ENCODE results near the gene DNAH9.

DNAH9 gene

DNA sequence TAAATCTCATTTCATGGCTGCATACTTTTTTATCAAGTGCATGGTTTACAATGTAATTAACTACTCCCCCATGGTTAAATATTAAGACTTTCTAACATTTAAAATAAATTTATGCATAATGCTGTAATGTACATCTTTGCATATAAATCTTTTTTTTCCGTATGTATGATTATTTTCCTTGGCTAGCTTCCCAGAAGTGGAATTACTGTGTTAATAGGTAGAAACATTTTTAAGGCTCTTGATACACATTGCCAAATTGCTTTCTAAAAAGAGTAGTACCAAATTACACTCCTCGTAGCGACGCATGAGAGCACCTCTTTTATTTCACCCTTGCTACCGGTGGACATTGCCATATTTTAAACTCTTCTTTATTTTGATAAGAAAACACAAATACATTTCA lies 141.1 kb downstream of the DNAH9 start:
- FAIRE-seq = no peak
- no peak for DNase-seq (ENCODE audit: extremely low spot score, insufficient read length, low read depth)

DNA sequence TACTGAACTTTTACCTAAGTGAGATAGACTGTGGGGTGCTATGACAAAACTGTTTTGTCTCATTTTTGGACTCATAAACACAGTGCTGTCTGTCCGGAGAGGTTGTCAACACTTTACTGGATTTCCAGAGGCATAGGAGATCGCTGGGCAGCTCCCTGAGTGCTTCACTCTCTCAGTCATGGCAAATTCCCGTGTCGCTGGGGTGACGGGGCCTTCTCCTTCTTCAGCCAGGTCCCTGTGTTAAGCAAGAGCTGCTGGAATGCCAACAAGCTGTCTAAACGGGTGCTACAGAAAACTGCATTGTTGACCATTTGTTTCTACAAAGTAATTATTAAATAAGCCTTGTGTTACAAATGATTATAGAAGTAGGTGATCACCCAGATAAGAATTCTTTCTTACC lies 141.6 kb downstream of the DNAH9 start:
- no peak for DNase-seq (ENCODE audit: extremely low spot score, insufficient read length, low read depth)
- FAIRE-seq = no peak

DNA sequence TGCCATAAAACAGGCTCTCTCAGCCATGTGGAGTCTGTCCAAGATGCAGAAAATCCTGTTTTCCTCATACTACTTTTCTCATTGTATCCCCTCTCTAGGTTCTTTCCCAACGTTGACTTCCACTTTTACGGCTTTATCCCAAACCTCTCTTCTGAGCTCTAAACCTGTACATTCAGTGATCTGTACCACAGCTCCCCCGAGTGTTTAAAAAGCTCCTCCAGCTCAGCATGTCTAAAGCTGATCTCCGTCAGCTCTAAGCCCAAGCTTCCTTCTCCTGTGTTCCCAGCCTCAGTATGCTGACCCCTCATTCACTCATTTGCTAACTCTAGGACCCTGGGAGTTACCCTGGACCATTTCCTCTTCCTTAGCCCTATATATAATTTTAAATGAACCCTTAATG lies 144.6 kb downstream of the DNAH9 start:
- FAIRE-seq (no peak), DNase-seq (ENCODE audit: extremely low spot score, insufficient read length, low read depth) (no peak)

DNA sequence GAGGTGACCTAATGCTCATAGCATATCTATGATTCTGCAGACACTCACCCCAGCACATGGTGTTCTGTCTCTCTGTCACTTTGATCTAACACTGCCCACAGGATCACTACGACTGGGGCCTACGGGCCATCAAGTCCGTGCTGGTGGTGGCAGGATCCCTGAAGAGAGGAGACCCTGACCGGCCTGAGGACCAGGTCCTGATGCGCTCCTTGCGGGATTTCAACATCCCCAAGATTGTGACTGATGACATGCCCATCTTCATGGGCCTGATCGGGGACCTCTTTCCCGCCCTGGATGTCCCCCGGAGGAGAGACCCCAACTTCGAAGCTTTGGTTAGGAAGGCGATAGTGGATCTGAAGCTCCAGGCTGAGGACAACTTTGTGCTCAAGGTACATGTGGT lies 146.4 kb downstream of the DNAH9 start:
- DNase-seq (ENCODE audit: extremely low spot score, insufficient read length, low read depth) (no peak), FAIRE-seq (no peak)

DNA sequence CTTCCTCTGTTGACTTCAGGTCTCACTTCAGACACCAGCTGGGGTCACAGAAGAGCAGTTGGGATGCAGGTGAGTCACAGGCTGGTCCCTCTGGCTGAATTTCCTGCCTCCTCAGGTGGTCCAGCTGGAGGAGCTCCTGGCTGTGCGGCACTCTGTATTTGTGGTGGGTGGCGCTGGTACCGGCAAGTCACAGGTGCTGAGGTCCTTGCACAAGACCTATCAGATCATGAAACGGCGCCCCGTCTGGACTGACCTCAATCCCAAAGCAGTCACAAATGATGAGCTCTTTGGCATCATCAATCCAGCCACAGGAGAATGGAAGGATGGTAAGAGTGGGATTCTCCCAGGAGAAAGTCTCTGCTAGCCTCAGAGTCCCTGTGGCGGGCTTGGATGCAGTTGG lies 149.2 kb downstream of the DNAH9 start:
- no peak for DNase-seq (ENCODE audit: extremely low spot score, insufficient read length, low read depth)
- FAIRE-seq = no peak

DNA sequence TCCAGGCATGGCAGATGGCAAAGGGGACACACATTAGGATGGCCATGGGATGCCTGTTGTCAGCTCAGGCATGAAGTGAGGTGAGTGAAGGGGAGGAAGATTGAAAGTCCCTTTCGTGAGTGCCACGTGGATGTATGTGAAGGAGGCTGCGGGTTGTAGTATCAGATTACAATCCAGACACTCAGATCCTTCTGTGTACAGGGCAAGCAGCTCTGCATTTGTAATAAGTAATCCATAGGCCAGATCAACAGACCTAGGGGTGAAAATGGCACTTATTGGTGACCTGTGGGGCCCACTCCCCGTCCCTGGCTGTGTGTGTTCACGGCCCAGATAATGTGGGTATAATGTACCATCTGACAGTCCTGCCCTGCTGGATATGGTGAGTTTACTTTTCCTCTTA lies 159.5 kb downstream of the DNAH9 start:
- FAIRE-seq (no peak), DNase-seq (ENCODE audit: extremely low spot score, insufficient read length, low read depth) (no peak)

DNA sequence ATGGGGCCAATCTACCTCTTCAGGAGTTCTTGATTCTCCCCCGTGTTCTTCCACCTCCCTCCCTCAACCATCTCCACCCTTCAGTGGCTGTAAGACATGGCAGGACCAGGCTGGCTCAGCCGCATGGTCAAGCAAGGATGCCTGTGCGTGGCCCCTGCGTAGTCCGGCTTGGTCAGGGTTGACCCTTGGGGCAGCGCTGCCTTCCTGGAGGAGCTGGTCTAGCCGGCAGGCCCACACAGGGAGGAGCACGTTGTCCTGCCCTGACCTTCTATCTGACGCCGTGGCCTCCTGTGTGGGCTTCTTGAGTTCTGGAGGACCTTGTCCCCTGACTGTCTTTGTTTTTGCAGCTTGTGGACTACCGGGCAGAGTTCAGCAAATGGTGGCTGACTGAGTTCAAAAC lies 169.8 kb downstream of the DNAH9 start:
- no peak for FAIRE-seq
- DNase-seq (ENCODE audit: extremely low spot score, insufficient read length, low read depth) = no peak

DNA sequence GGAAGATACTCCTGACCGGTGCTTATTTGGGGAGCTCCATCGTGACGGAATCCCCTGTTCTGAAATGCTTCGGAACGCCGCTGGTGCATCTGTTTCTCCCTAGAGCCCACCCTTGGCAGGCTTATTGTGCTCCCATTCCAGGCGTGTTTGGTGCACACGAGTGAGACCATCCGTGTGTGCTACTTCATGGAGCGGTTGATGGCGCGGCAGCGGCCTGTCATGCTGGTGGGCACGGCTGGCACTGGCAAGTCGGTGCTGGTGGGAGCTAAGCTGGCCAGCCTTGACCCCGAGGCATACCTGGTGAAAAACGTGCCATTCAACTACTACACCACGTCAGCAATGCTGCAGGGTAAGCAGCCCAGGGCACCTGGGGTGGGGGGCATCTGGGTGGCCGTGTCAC lies 170.7 kb downstream of the DNAH9 start:
- DNase-seq (ENCODE audit: extremely low spot score, insufficient read length, low read depth) = no peak
- no peak for FAIRE-seq

DNA sequence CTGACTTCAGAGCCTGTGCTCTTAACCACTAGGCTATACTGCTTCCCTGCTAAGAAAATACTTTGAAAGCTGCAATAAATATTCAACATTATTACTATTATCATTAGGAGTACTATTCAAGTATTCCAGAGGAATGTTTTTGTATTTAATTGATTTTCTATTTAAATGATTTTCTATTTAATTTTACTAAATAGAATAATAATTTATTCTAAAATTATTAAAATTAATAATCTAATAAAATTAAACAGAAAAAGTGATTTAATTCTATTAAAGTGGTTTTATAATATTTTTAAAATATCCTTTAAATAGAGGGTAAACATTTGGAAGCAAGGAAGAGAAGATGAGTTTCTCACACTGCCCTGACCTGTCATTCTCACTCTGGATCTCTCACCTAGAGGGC lies 173.8 kb downstream of the DNAH9 start:
- DNase-seq (ENCODE audit: extremely low spot score, insufficient read length, low read depth) (no peak), FAIRE-seq (no peak)

DNA sequence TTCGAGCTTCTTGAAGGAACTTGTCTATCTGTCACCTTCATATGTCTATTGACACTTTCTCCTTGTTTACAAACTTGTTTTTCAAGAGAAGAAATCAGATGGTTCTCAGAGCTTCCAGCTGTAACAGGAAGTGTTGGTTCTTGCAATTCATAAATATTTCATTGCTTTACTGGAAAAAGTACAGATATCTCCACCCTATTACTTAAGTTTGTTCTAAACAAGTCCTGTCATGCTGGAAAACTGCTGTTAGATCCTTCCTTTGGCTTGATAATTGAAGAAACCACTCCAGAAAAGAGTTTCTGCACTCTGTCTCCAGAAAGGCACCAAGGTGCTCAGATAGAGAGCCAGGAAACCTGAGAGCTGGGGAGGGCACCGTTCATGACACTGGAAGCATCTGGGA lies 181.6 kb downstream of the DNAH9 start:
- DNase-seq (ENCODE audit: extremely low spot score, insufficient read length, low read depth) = no peak
- no peak for FAIRE-seq

DNA sequence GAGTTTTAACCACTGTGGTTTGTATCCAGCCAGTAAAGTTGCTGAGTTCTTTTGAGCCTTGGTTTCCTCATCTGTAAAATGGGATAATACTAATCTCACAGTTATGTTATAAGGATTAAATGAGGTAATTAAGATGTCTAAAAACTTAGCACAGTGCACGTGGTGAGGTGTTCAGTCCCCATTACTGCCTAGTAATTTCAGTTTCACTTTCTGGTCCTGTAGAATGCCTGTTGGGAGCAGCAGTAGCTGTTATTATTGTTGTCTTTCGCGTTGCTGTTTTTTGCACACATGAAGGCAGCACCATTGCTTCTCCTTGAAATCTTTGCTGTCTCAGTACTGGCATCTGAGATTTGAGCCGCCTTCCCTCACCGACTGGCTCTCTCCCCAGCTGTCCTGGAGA lies 182.4 kb downstream of the DNAH9 start:
- no peak for FAIRE-seq

DNA sequence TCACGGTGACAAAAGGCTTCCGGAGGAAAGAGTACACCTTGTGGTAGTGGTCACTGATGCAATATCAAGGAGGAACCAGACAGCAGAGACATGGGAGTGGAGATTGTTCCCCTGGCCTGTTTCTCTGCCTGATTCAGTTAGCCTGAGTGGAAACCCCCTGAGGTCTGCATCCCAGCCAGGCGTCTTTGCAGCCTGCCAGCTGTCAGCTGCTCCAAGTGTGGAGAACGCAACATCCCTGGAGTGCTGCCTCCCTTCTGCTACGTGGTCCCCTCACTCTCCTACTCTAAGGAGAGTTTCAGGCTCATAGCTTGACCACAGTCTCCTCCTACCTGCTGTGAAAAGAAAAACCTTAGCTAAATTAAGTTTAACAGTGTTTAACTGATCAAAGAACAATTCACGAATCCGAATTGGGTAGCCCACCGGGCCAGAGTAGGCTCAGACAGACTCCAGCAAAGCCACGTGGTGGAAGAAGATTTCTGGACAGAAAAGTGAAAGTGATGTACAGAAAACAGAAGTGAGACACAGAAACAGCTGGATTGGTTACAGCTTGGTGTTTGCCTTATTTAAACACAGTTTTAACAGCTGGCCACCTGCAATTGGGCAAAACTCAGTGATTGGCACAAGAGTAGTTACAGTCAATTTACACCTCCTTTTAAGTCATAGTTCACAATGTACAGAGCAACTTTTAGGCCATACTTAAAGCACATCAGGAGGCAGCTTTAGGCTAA lies 188.6 kb downstream of the DNAH9 start:
- DNase-seq (ENCODE audit: extremely low spot score, insufficient read length, low read depth) (no peak), FAIRE-seq (no peak)

More for the DNA sequence above, 182.4 kb downstream of the DNAH9 start:
- DNase-seq (ENCODE audit: extremely low spot score, insufficient read length, low read depth) = no peak

DNA sequence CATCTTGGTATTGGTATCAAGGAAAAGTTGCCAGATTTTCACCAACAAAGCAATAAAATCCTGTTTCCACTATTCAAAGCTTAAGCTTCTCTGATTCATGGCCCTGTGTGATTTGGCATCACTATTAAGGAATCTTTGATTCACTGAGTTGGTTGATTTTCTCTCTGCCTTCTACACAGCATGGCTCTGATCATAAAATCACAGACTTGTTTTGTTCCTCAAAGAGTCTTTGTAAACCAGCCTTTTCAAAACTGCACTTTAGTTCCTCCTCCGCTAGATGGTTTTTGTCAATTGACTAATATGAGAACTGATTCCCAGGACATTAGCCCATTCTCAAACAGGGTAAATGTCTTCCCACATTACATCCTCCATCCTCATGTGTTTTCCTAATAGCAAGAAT lies 197.6 kb downstream of the DNAH9 start:
- DNase-seq (ENCODE audit: extremely low spot score, insufficient read length, low read depth) (no peak), FAIRE-seq (no peak)

DNA sequence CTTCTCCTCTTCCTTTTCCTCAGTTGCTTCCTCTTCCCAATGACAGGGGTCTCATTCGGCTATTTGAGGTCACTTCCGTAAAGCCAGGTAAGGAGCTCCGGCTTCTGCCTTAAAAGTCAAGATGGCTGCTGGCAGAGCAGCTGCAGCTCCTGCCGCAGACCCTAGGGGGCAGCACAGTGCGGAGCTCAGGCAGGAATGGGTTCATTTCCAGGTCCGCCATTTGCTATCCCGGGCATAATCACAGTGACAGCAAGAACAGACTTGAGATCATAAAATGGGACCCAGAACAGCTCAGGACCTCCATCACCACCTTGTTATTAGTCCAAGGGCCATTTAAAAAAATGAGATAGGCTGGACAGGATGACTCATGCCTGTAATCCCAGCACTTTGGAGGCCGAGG lies 199.5 kb downstream of the DNAH9 start:
- FAIRE-seq (no peak), DNase-seq (ENCODE audit: extremely low spot score, insufficient read length, low read depth) (no peak)

DNA sequence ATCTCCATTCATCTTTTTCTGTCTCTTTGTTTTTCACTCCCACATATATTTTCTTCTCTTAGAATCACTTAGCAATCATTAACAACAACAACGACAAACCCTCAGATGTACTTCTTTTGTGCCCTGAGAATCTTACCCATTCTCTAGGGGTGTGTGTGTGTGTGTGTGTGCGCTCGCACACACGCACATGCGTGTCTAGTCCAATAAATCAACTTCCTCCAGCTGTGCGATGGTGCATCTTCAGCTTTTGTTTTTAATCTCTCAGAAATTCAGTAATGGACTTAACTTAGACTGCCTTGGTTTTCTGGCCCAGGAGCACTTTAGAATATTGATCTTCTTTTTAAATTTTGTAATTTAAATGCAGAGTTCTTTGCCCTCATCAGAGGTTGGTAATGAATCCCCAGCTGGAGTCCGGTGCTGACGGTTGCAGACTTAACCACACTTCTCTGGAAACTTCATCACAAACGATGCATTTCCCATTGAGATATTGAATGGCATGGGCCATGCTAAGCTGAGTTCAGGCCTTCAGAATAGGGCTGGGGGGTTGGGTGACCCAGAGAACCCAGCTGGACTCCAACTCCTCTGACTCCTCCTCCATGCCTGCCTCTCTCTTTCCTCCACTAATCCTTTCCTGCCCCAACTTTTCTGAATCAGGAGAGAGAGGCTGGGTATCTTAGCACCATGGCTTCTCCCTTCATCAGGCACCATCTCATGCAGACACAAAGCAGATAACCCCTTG lies 205.1 kb downstream of the DNAH9 start:
- FAIRE-seq (no peak), DNase-seq (ENCODE audit: extremely low spot score, insufficient read length, low read depth) (no peak)

DNA sequence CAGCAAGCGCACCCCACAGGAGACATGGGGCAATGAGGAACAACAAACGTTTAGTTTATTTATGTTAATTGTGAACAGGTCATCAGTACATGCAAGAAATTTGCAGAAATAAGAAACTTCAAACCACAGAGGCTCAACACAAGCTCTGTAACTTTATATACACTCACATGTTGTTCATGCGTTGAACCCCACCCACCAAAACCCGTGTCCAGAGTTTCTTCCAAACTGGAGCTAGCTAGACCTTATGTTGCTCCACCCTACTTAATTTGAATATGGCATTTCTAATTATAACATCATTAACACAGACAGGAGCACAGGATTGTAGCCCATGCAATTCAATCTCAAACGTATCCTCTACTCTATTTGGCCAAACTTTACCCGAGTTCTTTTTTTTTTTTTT lies 206.9 kb downstream of the DNAH9 start:
- no peak for FAIRE-seq
- no peak for DNase-seq (ENCODE audit: extremely low spot score, insufficient read length, low read depth)

DNA sequence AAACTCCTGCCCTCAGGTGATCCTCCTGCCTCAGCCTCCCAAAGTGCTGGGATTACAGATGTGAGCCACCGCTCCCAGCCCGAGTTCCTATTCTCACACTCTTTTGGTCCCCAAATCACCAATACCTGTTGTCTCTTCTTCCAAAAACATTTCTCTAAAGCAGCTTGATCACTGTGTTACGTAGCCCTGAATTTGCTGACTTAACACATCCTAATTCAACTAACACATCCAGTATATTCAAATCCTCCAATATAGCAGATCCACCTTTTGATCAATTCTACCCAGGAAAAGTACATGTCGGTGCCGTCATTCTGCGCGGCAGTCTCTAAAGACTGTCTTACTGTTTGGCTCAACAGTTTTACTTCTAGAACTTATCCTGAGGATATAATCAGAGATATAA lies 207.7 kb downstream of the DNAH9 start:
- DNase-seq (ENCODE audit: extremely low spot score, insufficient read length, low read depth) (no peak), FAIRE-seq (no peak)

DNA sequence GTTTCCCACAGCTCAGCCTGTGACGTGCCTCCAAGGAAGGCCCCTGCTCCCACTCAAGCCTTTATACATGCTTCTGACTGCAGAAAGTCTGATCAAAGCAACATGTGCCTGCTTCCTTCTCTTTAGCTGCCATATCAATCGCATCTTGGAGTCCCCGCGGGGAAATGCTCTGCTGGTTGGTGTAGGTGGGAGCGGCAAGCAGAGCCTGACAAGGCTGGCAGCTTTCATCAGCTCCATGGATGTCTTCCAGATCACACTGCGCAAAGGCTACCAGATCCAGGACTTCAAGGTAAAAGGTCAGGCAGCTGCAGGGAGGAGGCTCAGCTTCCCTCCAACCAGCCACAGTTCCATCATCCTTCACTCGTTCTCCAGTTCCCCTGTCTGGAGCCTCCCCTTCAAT lies 209.3 kb downstream of the DNAH9 start:
- no peak for FAIRE-seq
- DNase-seq (ENCODE audit: extremely low spot score, insufficient read length, low read depth) = no peak

DNA sequence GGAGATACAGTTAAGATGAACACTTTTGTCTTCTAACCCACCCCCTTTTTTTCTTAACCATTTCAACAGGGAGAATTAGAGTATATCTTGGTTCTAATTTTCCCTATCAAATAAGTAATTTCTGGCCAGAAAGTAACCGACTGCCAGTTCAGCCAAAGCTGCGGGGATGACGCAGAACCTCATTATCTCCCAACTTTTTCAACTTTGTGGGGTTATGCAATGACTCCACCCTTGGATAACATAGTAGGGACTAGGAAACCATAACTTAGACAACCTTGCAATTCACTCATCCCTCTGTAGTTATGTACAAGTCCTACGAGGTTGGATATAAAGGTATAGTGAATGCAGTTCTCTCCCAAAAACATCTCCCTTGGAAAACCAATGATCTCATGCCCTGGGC lies 215.0 kb downstream of the DNAH9 start:
- DNase-seq (ENCODE audit: extremely low spot score, insufficient read length, low read depth) (no peak), FAIRE-seq (no peak)

DNA sequence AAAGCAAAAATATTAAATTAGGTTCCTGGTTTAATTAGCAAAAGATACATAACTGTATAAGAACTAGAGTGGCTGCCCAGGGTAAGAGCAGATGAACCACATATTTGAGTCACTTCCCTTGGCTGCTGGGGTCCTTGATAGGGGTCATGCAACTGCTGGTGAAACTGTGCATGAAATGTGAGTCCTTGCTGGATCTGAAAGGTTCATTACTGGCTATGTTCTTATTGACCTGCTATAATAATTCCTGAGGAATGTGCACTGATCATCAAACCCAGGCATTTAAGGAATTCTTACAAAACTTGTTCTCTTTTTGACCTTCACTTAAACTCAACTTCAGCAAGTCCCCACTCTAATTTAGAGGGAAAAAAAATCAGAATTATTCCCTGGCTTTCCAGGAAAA lies 215.6 kb downstream of the DNAH9 start:
- no peak for DNase-seq (ENCODE audit: extremely low spot score, insufficient read length, low read depth)
- FAIRE-seq = no peak

DNA sequence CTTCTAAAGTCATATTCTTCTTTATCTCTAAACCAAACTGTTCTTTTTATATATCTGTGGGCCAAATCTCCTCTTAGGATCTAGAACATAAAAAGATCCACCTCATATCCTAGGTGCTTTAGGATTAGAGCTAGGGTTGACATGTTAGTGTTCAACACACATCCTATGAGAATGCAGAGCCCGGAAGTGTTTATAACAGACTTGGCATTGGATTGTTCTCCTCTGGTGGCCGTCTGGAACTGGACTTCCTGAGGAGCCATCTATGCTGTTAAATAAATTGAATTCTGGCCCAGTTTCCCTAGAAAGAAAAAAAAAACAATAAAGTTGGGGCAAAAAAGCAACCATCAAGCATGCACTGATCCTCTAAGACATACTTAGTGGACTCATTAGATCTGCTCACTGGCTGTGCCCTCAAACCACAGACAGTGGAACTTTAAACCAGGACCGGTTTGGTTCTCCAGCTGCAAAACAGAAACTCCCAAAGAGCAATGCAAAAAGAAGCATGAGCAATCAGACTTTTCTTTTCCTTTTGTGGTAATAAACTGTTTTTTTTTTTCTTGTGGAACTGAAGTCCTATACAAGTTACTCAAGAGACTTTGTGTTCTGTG lies 216.5 kb downstream of the DNAH9 start:
- no peak for DNase-seq (ENCODE audit: extremely low spot score, insufficient read length, low read depth)
- no peak for FAIRE-seq

DNA sequence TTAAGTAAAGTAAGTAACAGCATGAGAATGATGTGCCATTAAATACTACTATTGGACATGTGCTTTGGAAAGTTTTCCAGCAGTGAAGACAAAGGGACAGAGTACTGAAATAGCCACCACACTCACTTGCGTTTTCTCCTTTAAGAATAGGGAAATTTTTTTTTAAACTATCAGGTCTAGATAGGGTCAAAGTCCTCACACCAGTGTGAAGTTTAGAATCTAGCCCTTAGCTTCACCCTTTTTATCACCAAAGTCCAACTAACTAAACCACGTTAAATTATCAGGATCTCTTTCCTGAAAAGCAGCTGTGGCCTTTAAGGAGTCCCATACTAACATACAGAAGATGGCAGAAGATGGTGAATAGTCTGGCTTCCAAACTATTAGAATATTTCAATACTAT lies 218.1 kb downstream of the DNAH9 start:
- FAIRE-seq = no peak
- no peak for DNase-seq (ENCODE audit: extremely low spot score, insufficient read length, low read depth)
